Epithelial cell of umbilical artery (primary cell): ENCODE measurements around the gene IL1R1. TPM values are rescaled to one million over a fixed set of nuclear protein-coding genes. Genes with fewer than 3 reads are reported as not detected.

Experiments used
- total RNA-seq: library from RNA; depleted of rRNA; stranded (reverse); fragments of >200 nt; gene quantifications from 2 replicates; pipeline ENCODE4 v1.2.3, GENCODE V29; 2014

IL1R1 gene
- total RNA-seq: 0.65 and 2.4 TPM in 2 replicates

GRCh38 chr2:102141970-102142828, at the start of gene IL1R1:
Gene IL1R1, plus strand, starts transcription at chr2:102142746. Its CDS starts 14,979 bp downstream, at chr2:102157725.

GRCh38 chr2:102186791-102187495, 44.4 kb downstream of the IL1R1 start, which contains the start of gene IL1RL2:
Gene IL1RL2, plus strand, starts transcription at chr2:102187023. Its CDS starts 845 bp downstream, at chr2:102187868.

Other genes with a start within 250 kb of the IL1R1 start
- 0.46 TPM in 1 of 2 replicates, not detected in the other for gene IL1R2, start 150.8 kb upstream of the IL1R1 start, total RNA-seq
- under 0.01 and 0.15 TPM in 2 replicates for gene IL1RL2, start 44.3 kb downstream of the IL1R1 start, total RNA-seq
- 68.5 and 69.1 TPM in 2 replicates for gene IL1RL1, start 168.8 kb downstream of the IL1R1 start, total RNA-seq
- 1.3 and 3.0 TPM in 2 replicates for gene IL18R1, start 213.1 kb downstream of the IL1R1 start, total RNA-seq